GM23248 (cell line): Measurements from ENCODE around the gene DDX60. TPM values are rescaled to one million over a fixed set of nuclear protein-coding genes. Genes with fewer than 3 reads are reported as not detected.

Source experiments
- DNase-seq: peaks from one replicate; pipeline ENCODE4 v3.0.0-alpha.2; 2015
- H2AFZ ChIP-seq: fragments of 200-600 bp; sonication (generic); 2 replicates; pipeline ENCODE4 v1.6.1; 2016; ENCODE audit warnings: antibody characterized with exemption
- H3F3A ChIP-seq: fragments of 200-600 bp; sonication (generic); 2 replicates; pipeline ENCODE4 v1.6.1; 2016; ENCODE audit warnings: mild to moderate bottlenecking, antibody characterized with exemption, mixed run types; ENCODE audit not compliant: insufficient read depth
- H3K27ac ChIP-seq: fragments of 200-600 bp; sonication (generic); 2 replicates; pipeline ENCODE4 v1.5.1; 2016; ENCODE audit warnings: mild to moderate bottlenecking
- H3K27me3 ChIP-seq: fragments of 200-600 bp; sonication (generic); replicated peaks from 2 replicates; pipeline ENCODE4 v1.6.1; 2016; ENCODE audit warnings: mild to moderate bottlenecking; ENCODE audit not compliant: insufficient read depth
- H3K36me3 ChIP-seq: fragments of 200-600 bp; sonication (generic); 2 replicates; pipeline ENCODE4 v1.6.1; 2016; ENCODE audit warnings: low read depth, mild to moderate bottlenecking
- H3K4me1 ChIP-seq: fragments of 200-600 bp; sonication (generic); 2 replicates; pipeline ENCODE4 v1.6.1; 2016; ENCODE audit warnings: mild to moderate bottlenecking; ENCODE audit not compliant: insufficient read depth
- H3K4me2 ChIP-seq: fragments of 200-600 bp; sonication (generic); one replicate; pipeline ENCODE4 v1.6.1; 2016; ENCODE audit warnings: mild to moderate bottlenecking; ENCODE audit not compliant: unreplicated experiment
- H3K4me3 ChIP-seq: fragments of 200-600 bp; sonication (generic); 2 replicates; pipeline ENCODE4 v1.5.1; 2016; ENCODE audit warnings: mild to moderate bottlenecking
- H3K79me2 ChIP-seq: fragments of 200-600 bp; sonication (generic); 2 replicates; pipeline ENCODE4 v1.6.1; 2016; ENCODE audit warnings: mild to moderate bottlenecking; ENCODE audit not compliant: insufficient read depth
- H3K9ac ChIP-seq: fragments of 200-600 bp; sonication (generic); 2 replicates; pipeline ENCODE4 v1.6.1; 2016; ENCODE audit warnings: mild to moderate bottlenecking
- H3K9me2 ChIP-seq: fragments of 200-600 bp; sonication (generic); 2 replicates; pipeline ENCODE4 v1.6.1; 2016; ENCODE audit warnings: mixed run types, mild to moderate bottlenecking, moderate library complexity; ENCODE audit not compliant: insufficient read depth
- H3K9me3 ChIP-seq: fragments of 200-600 bp; sonication (generic); one replicate; pipeline ENCODE4 v1.6.1; 2017; ENCODE audit warnings: low read depth
- H4K20me1 ChIP-seq: fragments of 200-600 bp; sonication (generic); 2 replicates; pipeline ENCODE4 v1.6.0; 2016; ENCODE audit not compliant: insufficient read depth
- EZH2 ChIP-seq: fragments of 200-600 bp; sonication (generic); IDR thresholded peaks from 2 replicates; pipeline ENCODE4 v1.6.1; 2018; ENCODE audit warnings: antibody characterized with exemption, mild to moderate bottlenecking; ENCODE audit not compliant: insufficient read depth, poor library complexity, severe bottlenecking
- EZH2phosphoT487 ChIP-seq: fragments of 200-600 bp; sonication (generic); IDR thresholded peaks from 2 replicates; pipeline ENCODE4 v1.6.1; 2018; ENCODE audit warnings: antibody characterized with exemption, moderate library complexity, mild to moderate bottlenecking, low read depth; ENCODE audit not compliant: insufficient read depth
- WGBS, 2 experiments: methylation state at CpG; one replicate each; pipeline ENCODE4 v1.1.6; 2015 to 2017; ENCODE audit warnings: low lambda C conversion rate in 2 of 2, low coverage in 1 of 2; ENCODE audit errors: missing lambda C conversion rate in 2 of 2; 5-methylcytosine and 5-hydroxymethylcytosine counted together
- in situ Hi-C: fragments of 300-500 bp; cut with MboI; formaldehyde crosslinking; loops from 2 replicates; pipeline ENCODE4 v1.15.0; 2020
- polyA plus RNA-seq: library from polyadenylated mRNA; unstranded; fragments of >200 nt; fragmentation: Nextera tagmentation; extraction: Ambion mirVana; gene quantifications from 2 replicates; pipeline ENCODE4 v1.2.1, GENCODE V29; 2016
- total RNA-seq: library from RNA; depleted of rRNA; stranded (reverse); fragments of >200 nt; shearing (Covaris generic); gene quantifications from 2 replicates; pipeline ENCODE4 v1.2.3, GENCODE V29; 2014

DDX60 gene
- total and polyA plus RNA-seq, 2 experiments from 2014 or later, result 1.8 to 7.1 TPM

DNA sequence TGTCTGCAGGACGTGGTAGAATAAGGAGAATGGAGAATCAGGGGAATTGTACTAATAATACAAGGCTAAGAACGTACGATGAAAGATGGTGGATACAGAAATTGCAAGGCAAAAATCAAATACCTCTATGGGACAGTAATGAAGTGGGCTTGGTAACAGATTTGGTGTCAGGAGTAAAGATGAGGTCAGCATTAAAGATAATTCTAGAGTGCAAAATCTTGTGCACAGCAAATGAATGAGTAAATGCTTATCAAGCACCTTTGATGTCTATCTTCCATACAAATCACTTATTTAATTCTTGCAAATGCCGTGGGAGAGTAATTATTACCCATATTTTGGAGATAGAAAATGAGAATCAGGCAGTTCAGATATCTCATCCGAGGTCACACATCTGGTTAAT is 70.9 kb downstream of the DDX60 start:
- TF ChIP-seq EZH2phosphoT487, result no peak
- Histone ChIP-seq H3K27ac (no peak overlapping the region), H3K4me2 (no peak overlapping the region)

DNA sequence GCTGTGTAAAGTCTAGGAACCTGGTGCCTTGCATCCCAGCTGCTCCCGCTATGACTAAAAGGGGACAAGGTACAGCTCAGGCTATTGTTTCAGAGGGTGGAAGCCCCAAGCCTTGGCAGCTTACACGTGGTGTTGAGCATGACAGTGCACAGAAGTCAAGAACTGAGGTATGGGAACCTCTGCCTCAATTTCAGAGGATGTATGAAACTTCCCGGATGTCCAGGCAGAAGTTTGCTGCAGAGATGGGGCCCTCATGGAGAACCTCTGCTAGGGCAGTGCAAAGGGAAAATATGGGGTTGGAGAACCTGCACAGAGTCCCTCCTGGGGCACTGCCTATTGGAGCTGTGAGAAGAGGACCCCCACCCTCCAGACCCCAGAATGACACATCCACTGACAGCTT is 76.6 kb downstream of the DDX60 start:
- no peak overlapping the region for H3K9ac ChIP-seq
- WGBS, 2 experiments, result 69 to 73% methylated on average over 3 of the region's 3 CpGs
- no peak overlapping the region for H3K4me2 ChIP-seq
- no peaks in the 10 kb centered on the region for H3K36me3 ChIP-seq
- no peaks in the 10 kb centered on the region for H3K79me2 ChIP-seq
- no peak overlapping the region for H2AFZ ChIP-seq
- H3K4me3 ChIP-seq, result no peak overlapping the region
- no peaks in the 10 kb centered on the region for H4K20me1 ChIP-seq
- in situ Hi-C loops, result no loop called here
- no peaks in the 10 kb centered on the region for H3K9me3 ChIP-seq
- no peaks in the 10 kb centered on the region for H3K27me3 ChIP-seq
- no peaks in the 10 kb centered on the region for H3K4me1 ChIP-seq
- H3K9me2 ChIP-seq, result 0 out of 2 replicates have a peak, but pooled peaks cover 2% of the 10 kb centered on the region
- DNase-seq, result no peak
- H3F3A ChIP-seq, result no peaks in the 10 kb centered on the region
- no peak overlapping the region for H3K27ac ChIP-seq
- TF ChIP-seq EZH2 (no peak), EZH2phosphoT487 (no peak)

More for the DNA sequence above, 70.9 kb downstream of the DDX60 start:
- Histone ChIP-seq H3F3A (no peaks in the 10 kb centered on the region), H3K27me3 (no peaks in the 10 kb centered on the region), H3K9me3 (no peaks in the 10 kb centered on the region), H4K20me1 (no peaks in the 10 kb centered on the region), H3K4me3 (no peak overlapping the region), H3K36me3 (no peaks in the 10 kb centered on the region), H3K9ac (no peak overlapping the region), H3K79me2 (no peaks in the 10 kb centered on the region), H3K9me2 (no peaks in the 10 kb centered on the region), H2AFZ (no peak overlapping the region), H3K4me1 (no peaks in the 10 kb centered on the region)
- DNase-seq, result no peak
- in situ Hi-C loops, result no loop called here
- 92 to 93% methylated on average over 5 of the region's 5 CpGs for WGBS, 2 experiments

DNA sequence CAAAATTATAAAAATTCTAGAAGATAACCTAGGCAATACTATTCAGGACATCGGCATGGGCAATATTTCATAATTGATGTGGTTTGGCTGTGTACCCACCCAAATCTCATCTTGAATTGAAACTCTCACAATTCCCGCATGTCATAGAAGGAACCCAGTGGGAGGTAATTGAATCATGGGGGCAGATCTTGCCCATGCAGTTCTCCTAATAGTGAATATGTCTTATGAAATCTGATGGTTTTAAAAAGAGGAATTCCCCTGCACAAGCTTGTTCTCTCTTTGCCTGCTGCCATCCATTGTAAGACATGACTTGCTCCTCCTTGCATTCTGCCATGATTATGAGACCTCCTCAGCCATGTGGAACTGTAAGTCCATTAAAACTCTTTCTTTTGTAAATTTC is 77.7 kb downstream of the DDX60 start:
- no peaks in the 10 kb centered on the region for H4K20me1 ChIP-seq
- no peak overlapping the region for H2AFZ ChIP-seq
- no peaks in the 10 kb centered on the region for H3K27me3 ChIP-seq
- H3K36me3 ChIP-seq, result peaks cover 4% of the 10 kb centered on the region; the same call in 1 of the 2 replicates
- no peak overlapping the region for H3K9ac ChIP-seq
- no peak overlapping the region for H3K27ac ChIP-seq
- H3K9me2 ChIP-seq, result peaks cover 2% of the 10 kb centered on the region; the same call in 1 of the 2 replicates
- H3F3A ChIP-seq, result no peaks in the 10 kb centered on the region
- in situ Hi-C loops, result no loop called here
- H3K4me3 ChIP-seq, result no peak overlapping the region
- no peaks in the 10 kb centered on the region for H3K4me1 ChIP-seq
- H3K9me3 ChIP-seq, result no peaks in the 10 kb centered on the region
- WGBS, 2 experiments, result 89 to 93% methylated on average over 2 of the region's 2 CpGs
- H3K79me2 ChIP-seq, result no peaks in the 10 kb centered on the region
- TF ChIP-seq EZH2 (no peak), EZH2phosphoT487 (no peak)
- no peak overlapping the region for H3K4me2 ChIP-seq
- no peak for DNase-seq

DNA sequence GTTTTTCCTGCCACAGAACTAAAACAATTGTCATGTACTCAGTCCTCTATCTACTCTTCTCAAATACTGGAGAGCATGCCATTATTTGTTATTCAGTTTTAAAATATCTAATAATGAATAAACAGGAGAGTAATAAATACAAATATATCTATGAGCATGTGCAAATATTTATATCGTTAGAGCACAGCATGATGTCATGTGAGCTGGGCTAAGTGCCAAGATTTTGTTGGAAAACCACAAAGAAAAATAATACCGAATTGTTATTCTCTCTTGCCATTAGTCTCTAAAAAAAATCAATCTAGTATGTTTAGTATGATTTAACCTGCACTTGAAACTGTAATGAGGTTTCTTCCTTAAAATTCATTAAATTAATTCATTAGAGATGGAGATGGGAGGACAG is 97.3 kb downstream of the DDX60 start:
- DNase-seq, result peak; percentile 72
- WGBS, 2 experiments, result 5 to 6% methylated on average over 2 of the region's 2 CpGs
- in situ Hi-C loops, result no loop called here
- Histone ChIP-seq H3K27me3 (no peaks in the 10 kb centered on the region), H3K79me2 (no peaks in the 10 kb centered on the region), H2AFZ (no peak overlapping the region), H3K4me2 (peak overlapping the region; percentile 17), H3K36me3 (no peaks in the 10 kb centered on the region; the same call in 1 of the 2 replicates), H3K9ac (no peak overlapping the region), H4K20me1 (no peaks in the 10 kb centered on the region), H3K27ac (no peak overlapping the region), H3F3A (peaks cover 13% of the 10 kb centered on the region), H3K4me3 (no peak overlapping the region), H3K4me1 (peaks cover 21% of the 10 kb centered on the region), H3K9me3 (no peaks in the 10 kb centered on the region), H3K9me2 (no peaks in the 10 kb centered on the region)
- no peak for TF ChIP-seq EZH2phosphoT487
- no peak for TF ChIP-seq EZH2

DNA sequence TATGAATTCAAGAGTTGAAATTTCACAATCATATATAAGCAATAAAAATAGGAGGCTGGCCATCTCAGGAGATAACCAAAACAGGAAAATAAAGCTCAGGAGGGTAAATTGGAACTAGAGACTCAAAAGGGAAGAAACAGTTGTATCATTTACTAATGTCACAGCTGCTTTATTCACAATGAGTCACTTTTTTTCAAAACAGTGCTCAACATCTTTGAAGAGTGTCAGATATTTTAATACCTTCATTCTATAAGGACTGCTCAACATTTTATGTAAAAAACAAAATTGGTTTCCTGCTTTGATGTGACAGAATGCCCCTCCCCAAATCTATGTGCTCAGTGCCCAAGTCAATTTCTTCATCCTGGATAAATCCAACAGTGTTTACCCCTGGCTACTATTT is 97.7 kb downstream of the DDX60 start:
- Histone ChIP-seq H3K27ac (no peak overlapping the region), H3K9me2 (no peaks in the 10 kb centered on the region), H3K9me3 (no peaks in the 10 kb centered on the region), H3K9ac (no peak overlapping the region), H2AFZ (no peak overlapping the region), H3F3A (peaks cover 13% of the 10 kb centered on the region), H3K36me3 (no peaks in the 10 kb centered on the region; the same call in 1 of the 2 replicates), H3K4me1 (peaks cover 21% of the 10 kb centered on the region), H3K27me3 (no peaks in the 10 kb centered on the region), H3K4me2 (peak overlapping the region; percentile 17), H4K20me1 (no peaks in the 10 kb centered on the region), H3K79me2 (no peaks in the 10 kb centered on the region), H3K4me3 (no peak overlapping the region)
- in situ Hi-C loops, result no loop called here
- TF ChIP-seq EZH2 (no peak), EZH2phosphoT487 (no peak)
- peak; percentile 33 for DNase-seq
